Uterus (tissue), 4 donors: ENCODE results near the gene MOB2. TPM values are rescaled to one million over a fixed set of nuclear protein-coding genes. Genes with fewer than 3 reads are reported as not detected.

Experiments used
- DNase-seq, 2 donors: peaks; one replicate each; pipeline ENCODE4 v3.0.0-alpha.2; 2019 to 2020
- H3K27ac ChIP-seq, 2 donors: fragments of 200-600 bp; sonication (generic); 1 replicate in 1 of 2; 2 replicates in 1 of 2; pipeline ENCODE4 v1.5.1; 2016 to 2018
- H3K27me3 ChIP-seq, 2 donors: fragments of 200-600 bp; sonication (generic); one replicate each; pipeline ENCODE4 v1.5.1; 2018 to 2019; ENCODE audit warnings: control low read depth in 1 of 2
- H3K36me3 ChIP-seq, 2 donors: fragments of 200-600 bp; sonication (generic); one replicate each; pipeline ENCODE4 v1.5.1; 2019; ENCODE audit warnings: control low read depth in 1 of 2
- H3K4me1 ChIP-seq, 2 donors: fragments of 200-600 bp; sonication (generic); one replicate each; pipeline ENCODE4 v1.5.1; 2018 to 2019; ENCODE audit warnings: control low read depth in 1 of 2
- H3K4me3 ChIP-seq, 2 donors: fragments of 200-600 bp; sonication (generic); 1 replicate in 1 of 2; 2 replicates in 1 of 2; pipeline ENCODE4 v1.5.1; 2018 to 2019; ENCODE audit warnings: mild to moderate bottlenecking in 1 of 2
- H3K9me3 ChIP-seq, 2 donors: fragments of 200-600 bp; sonication (generic); one replicate each; pipeline ENCODE4 v1.5.1; 2019; ENCODE audit warnings: control low read depth in 1 of 2
- CTCF ChIP-seq, 4 experiments: fragments of 200-600 bp in 2 of 4; fragments of 450-650 bp in 2 of 4; sonication (generic) in 2 of 4; IDR thresholded peaks; one replicate each; pipeline ENCODE4 v1.5.1; 2016 to 2019; ENCODE audit warnings: antibody characterized with exemption in 4 of 4, mild to moderate bottlenecking in 2 of 4, moderate library complexity in 1 of 4
- POLR2A ChIP-seq, 2 donors: fragments of 450-650 bp; IDR thresholded peaks; one replicate each; pipeline ENCODE4 v1.6.1; 2016; ENCODE audit warnings: antibody characterized with exemption in 2 of 2, mild to moderate bottlenecking in 1 of 2, moderate library complexity in 1 of 2
- intact Hi-C: fragments of 100-400 bp; cut with DNase I; formaldehyde crosslinking; loops from one replicate; pipeline ENCODE4 v1.15.1; 2023; ENCODE audit warnings: low total_unique reads
- total RNA-seq, 4 donors: library from RNA; depleted of rRNA in 3 of 4; stranded (reverse); fragments of >200 nt in 3 of 4; gene quantifications; one replicate each; pipeline versions ENCODE4 v1.1.0 to v1.2.4, GENCODE V29; 2014 to 2023
- donor health status: DM: yes; HTN: yes; CAD: no.

MOB2 gene
- total RNA-seq, 4 donors from 2014 or later: 17.1 to 72.6 (median 23.6) TPM

GRCh38 chr11:1460396-1460985 lies 26.1 kb downstream of the MOB2 start:
- Histone ChIP-seq H3K27me3 (no peaks in the 10 kb centered on the region), H3K4me3 (peak overlapping the region; percentile 25 to 47), H3K4me1 (peaks cover 0 to 18% of the 10 kb centered on the region in 2 donors), H3K9me3 (no peaks in the 10 kb centered on the region), H3K27ac (peak overlapping the region; percentile 89 to 96), H3K36me3 (no peaks in the 10 kb centered on the region)
- intact Hi-C loops: no loop called here
- peak; percentile 78 to 84 for DNase-seq
- TF ChIP-seq POLR2A (IDR thresholded peaks at IDR 0.05): no peak

- H3K4me1 ChIP-seq: peaks cover 0 to 18% of the 10 kb centered on the region in 2 donors
These were observed 26.7 kb downstream of the MOB2 start for GRCh38 chr11:1459764-1460395.

GRCh38 chr11:1459219-1459575 lies 27.4 kb downstream of the MOB2 start:
- no peaks in the 10 kb centered on the region for H3K9me3 ChIP-seq
- peak overlapping the region; percentile 89 to 96 for H3K27ac ChIP-seq
- no peaks in the 10 kb centered on the region for H3K27me3 ChIP-seq
- TF ChIP-seq POLR2A (IDR thresholded peaks at IDR 0.05) (no peak), CTCF (IDR thresholded peaks at IDR 0.05) (no peak)
- DNase-seq: no peak
- peaks cover 0 to 18% of the 10 kb centered on the region in 2 donors for H3K4me1 ChIP-seq
- intact Hi-C loops: no loop called here
- no peaks in the 10 kb centered on the region for H3K36me3 ChIP-seq
- H3K4me3 ChIP-seq: peak overlapping the region; percentile 25 to 47

More at GRCh38 chr11:1459764-1460395, 26.7 kb downstream of the MOB2 start:
- peak overlapping the region; percentile 25 to 47 for H3K4me3 ChIP-seq
- no peaks in the 10 kb centered on the region for H3K9me3 ChIP-seq
- peak in 1 of 2 donors; percentile 41 for DNase-seq
- peak overlapping the region; percentile 89 to 96 for H3K27ac ChIP-seq
- H3K36me3 ChIP-seq: no peaks in the 10 kb centered on the region
- TF ChIP-seq POLR2A (IDR thresholded peaks at IDR 0.05): no peak
- TF ChIP-seq CTCF (IDR thresholded peaks at IDR 0.05): no peak
- H3K27me3 ChIP-seq: no peaks in the 10 kb centered on the region
- intact Hi-C loops: no loop called here

- H3K36me3 ChIP-seq: no peaks in the 10 kb centered on the region
These were observed 28.0 kb downstream of the MOB2 start for GRCh38 chr11:1458340-1459218.

More at GRCh38 chr11:1458340-1459218, 28.0 kb downstream of the MOB2 start:
- H3K4me1 ChIP-seq: peaks cover 0 to 18% of the 10 kb centered on the region in 2 donors
- peak overlapping the region; percentile 89 to 96 for H3K27ac ChIP-seq
- TF ChIP-seq CTCF (IDR thresholded peaks at IDR 0.05) (peak in 3 of 4 experiments; percentile 30 to 49 (median 39)), POLR2A (IDR thresholded peaks at IDR 0.05) (no peak)
- H3K4me3 ChIP-seq: peak overlapping the region in 1 of 2 donors; percentile 25
- no peaks in the 10 kb centered on the region for H3K27me3 ChIP-seq
- intact Hi-C loops: no loop called here
- peak; percentile 84 to 91 for DNase-seq
- no peaks in the 10 kb centered on the region for H3K9me3 ChIP-seq
